ENCODE measurements around the gene RHEB.

DNA sequence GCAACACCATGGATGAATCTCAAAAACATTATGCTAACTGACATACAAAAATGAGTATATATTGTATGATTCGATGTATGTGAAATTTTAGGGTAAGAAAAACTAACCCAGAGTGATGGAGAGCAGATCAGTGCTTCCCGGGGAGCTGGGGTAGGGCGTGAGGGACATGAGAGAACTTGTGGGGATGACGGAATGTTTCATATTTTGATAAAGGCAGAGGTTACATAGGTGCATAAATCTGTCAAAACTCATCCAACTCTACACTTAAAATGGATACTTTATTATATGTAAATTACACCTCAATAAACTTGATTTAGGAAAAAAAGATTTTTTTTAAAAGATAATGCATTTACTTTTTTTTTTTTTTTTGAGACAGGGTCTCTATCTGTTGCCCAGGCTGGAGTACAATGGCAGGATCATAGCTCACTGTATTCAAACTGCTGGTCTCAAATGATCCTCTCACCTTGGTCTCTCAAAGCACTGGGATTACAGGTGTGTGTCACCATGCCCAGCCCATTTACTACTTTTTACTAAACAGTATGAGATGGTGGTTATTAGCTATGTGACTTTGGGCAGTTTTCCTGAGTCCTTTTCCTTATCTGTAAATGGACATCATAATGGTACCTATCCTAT is 13.7 kb downstream of the RHEB start:
- TF ChIP-seq, protein P1, sequence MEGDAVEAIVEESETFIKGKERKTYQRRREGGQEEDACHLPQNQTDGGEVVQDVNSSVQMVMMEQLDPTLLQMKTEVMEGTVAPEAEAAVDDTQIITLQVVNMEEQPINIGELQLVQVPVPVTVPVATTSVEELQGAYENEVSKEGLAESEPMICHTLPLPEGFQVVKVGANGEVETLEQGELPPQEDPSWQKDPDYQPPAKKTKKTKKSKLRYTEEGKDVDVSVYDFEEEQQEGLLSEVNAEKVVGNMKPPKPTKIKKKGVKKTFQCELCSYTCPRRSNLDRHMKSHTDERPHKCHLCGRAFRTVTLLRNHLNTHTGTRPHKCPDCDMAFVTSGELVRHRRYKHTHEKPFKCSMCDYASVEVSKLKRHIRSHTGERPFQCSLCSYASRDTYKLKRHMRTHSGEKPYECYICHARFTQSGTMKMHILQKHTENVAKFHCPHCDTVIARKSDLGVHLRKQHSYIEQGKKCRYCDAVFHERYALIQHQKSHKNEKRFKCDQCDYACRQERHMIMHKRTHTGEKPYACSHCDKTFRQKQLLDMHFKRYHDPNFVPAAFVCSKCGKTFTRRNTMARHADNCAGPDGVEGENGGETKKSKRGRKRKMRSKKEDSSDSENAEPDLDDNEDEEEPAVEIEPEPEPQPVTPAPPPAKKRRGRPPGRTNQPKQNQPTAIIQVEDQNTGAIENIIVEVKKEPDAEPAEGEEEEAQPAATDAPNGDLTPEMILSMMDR (IDR thresholded peaks at IDR 0.05) = no peak
- TF ChIP-seq ZFX (IDR thresholded peaks at IDR 0.05; ENCODE audit: borderline replicate concordance) = no peak
